HG03469 (cell line): ENCODE measurements around the gene RIPK4.
"Not testable (repeated sequence)": the region's sequence is repeated elsewhere in the genome, so short reads cannot be mapped to it uniquely, and the experiment has no call there.

Experiments
- ATAC-seq: cut with Tn5 transposase; IDR thresholded peaks from one replicate; pipeline ENCODE4 v1.9.1; 2021; ENCODE audit warnings: mild to moderate bottlenecking, moderate library complexity, moderate number of reproducible peaks; ENCODE audit not compliant: unreplicated experiment

RIPK4 gene

DNA sequence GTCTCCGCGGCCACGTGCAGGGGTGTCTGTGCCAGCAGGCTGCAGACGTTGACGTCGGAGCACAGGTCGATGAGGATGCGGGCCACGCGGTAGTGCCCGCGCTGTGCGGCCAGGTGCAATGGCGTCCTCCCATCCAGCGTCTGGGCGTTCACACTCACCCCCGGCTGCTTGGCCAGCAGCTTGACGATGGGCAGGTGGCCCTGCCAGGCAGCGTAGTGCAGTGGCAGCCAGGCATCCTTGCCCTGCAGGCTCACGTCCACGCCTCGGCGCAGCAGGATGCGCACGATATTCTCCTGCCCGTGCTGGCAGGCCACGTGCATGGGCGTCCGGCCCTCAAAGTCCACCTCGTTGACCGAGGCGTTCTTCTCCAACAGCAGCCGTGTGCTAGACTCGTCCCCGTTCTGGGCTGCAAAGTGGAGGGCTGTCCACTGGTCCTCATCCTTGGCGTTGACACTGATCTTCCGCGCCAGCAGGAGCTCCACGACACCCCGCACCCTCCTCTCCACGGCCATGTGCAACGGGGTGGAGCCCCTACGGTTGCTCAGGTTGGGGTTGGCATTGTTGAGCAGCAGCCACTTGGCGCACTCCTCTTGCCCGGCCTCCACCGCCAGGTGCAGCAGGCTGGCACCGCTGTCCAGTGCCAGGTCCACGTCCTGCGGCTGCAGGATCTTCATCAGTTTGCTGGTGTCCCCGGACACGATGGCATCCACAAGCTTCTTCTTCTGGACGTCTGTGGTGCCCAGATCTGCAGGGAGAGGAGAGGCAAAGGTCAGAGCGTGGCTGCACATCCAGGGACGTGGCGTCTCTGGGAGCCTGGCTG, 25.4 kb downstream of the RIPK4 start:
- ATAC-seq = no peak

DNA sequence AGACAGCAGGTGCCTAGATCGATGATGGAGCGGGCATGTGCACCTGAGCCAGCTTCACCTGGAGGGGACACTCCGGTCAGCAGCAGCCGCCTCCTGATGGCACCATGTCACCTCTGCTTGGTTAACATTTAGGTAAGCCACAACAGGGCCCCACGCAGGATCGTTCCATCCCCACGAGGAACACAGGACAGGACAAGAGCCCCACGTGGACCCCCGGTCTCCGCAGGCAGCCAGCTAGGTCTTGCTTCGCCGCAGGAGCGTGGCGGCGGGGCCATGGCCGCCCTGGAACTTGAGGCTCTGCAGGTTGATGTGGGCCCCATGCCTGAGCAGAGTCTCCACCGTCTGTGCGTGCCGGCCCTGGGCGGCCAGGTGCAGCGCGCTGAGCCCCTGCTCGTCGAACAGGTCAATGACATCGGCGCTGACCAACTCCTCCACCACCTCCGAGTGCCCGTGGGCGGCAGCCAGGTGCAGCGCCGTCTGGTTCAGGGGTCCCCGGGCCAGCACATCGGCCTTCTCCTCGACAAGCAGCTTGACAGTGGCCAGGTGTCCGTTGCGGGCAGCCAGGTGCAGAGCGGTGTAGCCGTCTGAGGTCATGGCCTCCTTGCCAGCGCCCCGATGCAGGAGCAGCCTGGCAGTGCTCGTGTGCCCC, 26.1 kb downstream of the RIPK4 start:
- no peak for ATAC-seq

DNA sequence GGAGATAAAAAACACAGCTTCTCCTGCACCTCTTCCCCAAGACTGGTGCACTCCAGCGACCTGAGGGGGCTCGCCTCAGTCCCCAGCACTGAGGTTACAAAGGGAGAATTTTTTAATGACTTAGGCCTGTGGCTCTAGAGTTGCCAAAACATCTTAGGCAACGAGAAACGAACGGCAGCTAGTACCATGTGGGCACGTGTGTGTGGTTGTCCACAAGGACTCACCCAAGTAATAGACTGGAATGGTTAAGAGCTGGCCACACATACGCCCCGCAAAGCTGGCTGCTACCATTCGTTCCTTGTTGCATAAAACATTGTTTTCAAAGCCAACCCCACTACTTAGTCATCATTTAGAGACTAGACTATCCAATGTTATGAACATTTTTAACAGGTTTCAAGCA, 26.9 kb downstream of the RIPK4 start:
- ATAC-seq = no peak

DNA sequence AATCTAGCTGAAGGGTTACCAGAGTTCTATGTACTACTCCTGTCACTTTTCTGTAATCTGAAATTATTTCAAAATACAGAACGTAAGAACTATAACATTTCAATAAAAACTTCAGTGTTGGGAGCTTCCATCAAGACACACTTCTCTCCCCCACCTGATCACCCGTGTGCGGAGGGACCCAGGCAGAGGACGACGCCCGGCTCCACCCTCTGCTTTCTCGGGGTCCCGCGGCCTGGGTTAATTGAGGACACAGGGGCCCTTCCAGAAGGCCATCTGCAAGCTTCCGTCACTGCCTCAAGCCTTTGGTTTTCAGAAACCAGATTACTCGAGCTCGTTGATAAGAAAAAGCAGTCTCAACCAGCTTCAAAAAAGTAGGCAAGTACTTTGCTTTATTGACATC, 27.8 kb downstream of the RIPK4 start:
- no peak for ATAC-seq

DNA sequence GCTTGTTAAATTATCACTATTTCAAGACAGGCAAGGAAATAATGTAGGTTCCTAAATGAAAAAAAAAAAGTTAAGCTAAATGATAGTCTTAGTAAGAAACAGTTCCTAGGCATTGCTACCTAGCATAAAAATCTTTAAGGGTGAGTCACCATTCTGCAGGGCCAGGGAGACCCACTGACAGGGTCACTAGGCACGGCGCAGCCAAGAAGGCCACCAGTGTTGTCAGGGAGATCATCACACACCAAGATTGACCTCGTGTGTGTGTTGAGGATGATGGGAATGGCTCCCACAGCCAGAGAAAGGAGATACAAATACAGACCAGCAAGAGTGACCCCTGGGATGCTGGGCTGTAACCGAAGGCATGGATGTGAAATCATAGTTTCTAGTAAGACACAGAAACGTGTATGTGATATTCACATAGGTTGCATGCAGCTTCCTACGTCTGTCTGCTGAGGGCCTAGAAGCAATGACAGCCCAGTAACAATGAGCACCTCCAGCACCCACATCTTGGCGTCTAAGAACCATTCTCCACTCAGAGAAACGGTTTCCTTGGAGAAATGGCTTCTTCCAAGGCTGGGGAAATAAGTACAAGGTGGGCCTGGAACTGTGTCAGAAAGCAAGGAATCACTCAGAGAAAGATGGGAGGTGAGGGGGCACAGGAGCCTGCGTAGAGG, 29.1 kb downstream of the RIPK4 start:
- ATAC-seq = no peak

DNA sequence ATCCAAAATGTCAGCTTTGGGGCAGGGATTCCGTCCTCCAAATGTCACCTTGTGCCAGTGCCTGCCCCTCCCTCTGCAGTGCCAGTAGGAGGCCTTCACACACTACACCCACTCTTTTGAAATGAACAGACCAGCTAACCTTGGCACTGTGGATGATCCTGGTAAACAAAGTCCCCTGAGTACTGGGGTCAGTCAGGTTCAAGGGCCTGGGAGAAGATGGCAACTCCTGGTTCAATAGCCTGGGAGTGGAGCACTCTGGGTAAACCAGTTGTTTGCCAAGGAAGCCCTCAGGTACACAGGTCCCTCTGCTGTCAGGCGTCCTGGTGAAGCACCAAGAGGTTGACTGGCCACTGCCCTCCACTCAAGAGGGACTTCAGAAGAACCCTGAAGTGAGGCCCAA, 30.4 kb downstream of the RIPK4 start:
- no peak for ATAC-seq

DNA sequence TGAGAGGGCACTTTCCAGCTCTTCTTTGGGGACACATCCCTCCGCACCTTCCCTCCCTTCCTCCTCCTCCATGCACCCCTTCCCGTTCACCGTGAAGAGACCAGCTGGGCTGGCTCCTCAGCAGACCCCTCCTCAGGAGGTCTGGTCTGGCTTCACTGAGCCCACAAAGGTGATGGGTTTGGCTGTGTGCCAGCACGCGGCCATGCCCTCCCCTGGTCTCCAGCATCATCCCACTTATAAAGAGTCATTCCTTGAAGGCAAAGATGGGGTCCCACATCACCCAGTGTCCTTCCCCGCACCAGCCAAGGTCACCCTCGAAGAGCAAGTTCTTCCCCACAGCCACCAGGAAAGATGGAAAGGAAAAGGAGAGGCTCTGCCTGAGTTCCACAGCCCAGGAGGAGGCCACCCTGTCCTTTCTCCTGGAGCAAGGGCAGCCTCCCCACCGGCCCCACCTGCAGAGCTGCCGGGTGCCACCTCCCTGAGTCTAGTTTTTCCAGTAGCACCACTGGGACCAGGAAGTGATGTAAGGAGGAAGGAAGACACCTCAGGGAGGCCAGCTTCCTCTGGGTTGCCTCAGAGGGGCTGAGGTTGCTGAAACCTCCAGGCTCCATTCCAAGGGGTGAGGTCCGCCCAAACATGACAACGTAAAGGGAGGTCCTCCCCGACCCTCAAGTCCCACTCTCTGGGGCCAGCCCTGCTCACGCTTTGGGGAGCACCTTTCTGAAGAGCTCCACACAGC, 32.7 kb downstream of the RIPK4 start:
- ATAC-seq = no peak

DNA sequence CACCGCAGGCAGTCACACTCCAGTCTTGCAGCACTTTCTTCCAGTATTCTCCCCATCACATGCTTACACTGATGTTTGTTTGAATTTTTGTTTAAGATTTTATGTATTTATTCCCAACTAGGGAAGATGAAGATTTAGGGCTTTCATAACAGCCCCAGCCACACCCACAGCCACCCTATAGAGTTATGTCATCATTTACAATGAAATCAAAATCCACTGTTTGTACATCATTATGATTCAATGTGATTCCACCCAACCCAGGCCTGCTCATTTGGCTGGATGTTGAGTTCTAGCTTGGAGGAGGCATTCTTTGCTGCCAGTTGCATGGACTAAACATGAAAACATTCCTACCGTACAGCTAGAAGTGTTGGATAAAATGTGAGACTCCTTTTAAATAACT, 35.8 kb downstream of the RIPK4 start:
- no peak for ATAC-seq

DNA sequence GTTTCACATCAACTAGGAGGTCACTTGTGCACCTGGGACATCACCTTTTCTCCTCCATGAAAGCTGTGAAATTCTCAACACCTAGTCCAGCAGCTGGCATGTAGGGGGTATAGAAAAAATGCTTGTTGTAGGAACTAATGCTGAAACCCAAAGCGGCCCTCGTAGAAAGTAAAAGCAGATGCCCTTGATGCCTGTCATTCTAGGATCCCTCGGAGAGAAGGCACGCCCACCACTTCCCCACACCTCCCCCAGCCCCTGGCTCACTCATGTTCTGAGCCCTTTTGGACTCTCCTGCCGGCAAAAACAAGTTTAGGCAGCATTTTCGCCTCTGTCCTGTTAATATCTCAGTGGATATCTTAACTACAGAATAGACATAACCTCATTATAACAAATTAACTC, 36.5 kb downstream of the RIPK4 start:
- no peak for ATAC-seq

DNA sequence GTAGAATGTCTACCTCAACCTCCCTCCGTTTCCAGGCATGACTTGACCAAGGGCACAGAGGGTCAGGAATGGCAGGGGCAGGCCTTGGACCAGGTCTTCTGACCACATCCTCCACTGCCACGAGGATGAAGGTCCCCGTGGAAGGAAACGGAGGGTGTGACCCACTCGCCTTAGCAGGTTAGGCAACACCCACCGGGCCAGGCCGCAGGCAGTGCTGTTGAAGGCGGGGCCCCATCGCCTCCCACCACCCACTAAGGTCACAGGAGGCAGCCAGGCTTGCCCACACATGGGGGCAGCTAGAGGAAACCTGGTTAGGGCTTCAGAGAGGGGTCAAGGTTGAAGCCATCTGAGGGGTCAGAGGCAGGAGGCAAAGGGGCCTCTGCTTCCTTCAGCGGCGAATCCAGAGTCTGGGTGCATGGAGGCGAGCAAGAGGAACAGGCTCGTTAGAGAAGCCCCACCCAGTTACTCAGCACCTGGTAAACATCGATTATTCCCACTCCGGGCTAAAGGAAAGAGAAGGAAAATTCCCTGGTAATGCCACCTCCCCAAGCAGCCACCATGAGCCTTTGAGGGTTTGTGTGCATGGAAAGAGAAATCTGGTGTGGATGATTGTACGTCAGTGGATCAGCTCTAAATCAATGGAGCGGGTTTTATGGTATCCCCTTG, 37.0 kb downstream of the RIPK4 start:
- ATAC-seq = no peak

DNA sequence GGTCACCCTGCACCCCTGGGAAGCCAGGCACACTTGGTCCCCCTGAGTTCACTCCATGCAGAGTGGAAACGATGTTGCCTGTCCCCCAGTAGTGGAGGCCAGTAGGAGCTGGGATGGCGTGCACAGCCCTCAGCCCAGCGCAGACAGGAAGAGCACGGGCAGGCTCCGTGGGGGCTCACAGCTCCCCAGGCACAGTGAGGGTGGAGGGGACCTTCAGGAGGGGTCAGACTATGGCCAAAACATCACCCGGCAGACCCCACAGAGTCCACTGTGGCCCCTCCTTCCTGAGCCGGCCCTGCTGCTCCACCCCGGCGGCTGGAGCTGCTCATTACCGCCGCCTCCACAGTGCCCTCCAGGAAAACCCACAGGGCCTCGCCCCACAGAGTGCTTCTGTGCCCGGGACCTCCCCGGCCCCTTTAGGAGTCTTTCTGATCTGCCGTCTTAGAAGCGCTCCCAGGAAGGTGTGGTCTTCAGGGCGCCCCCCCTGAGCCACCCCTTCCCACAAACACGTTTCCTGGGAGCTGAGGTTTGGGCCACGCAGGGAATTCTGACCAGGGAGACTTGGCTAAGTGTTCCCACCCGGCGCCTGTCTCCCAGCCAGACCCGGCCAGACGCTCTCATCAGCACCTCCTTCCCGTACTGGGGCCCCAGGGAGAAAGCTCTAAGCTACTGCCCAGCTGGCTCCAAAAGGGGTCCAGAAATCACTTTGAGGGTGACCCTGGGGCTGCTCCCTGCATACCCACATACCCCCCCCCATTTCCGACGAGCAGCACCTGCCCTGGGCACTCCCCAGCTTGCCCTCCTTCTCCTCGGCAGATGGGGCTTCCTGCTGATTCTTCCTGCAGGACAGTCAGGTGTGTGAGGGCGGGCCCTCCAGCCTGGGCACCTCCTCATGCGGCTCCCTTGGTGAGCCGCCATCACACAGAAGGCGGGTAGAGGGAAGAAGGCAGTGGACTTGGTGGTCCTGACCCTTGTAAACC, 38.8 kb downstream of the RIPK4 start:
- ATAC-seq = no peak

DNA sequence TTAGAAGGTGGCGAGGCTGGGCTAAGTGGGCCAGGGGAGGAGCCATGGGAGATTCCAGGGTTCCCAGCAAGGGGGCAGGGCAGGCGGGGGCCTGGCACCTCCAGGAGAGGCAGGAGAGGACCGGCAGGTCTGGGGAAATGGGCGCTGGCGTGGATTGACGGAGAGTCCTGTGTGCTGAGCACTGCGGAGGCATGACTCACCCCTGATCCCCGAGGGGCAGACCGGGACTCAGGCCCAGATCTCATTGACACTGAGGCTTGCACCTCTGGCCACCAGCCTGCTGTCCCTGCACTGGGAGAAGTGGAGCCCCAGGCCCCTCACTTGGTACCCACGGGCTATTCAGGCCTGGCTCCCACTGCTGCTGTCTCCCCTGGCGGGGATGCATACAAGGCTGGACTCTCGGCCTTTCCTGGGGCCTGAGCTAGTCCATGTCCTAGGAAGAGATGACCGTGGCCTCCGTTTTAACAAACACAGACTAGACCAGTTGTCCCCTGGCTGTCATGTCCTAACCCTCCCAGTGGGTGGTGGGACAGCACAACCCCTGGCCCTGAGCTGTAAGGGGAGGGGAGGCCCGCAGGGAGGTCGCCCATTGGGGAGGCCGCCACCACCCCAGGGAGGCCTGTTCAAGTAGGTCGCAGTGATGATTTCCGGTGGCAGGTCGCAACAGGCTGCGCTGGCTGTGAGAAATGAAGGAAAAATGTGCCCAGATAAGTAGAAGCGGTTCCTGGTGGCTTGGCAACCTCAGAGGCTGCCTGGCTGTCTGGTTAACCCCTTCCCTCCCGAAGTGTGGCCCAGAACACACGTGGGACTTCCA, 39.7 kb downstream of the RIPK4 start:
- ATAC-seq = no peak

DNA sequence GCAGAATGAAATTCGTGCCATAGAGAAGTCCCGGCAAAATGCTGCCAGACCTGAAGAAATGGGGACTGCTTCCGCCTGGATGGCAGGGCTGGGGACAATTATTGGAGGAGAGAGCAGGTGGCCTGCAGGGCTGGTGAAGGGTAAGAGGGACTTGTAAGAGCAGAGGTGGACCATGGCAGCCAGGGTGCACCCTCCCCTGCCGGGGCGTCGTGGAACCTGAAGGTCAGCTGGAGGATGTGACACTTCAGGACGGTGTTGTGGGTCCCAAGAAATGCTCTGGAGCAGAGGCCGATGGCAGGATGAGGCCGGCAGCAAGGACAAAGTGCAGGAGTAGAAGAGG, 40.3 kb downstream of the RIPK4 start:
- ATAC-seq = no peak

DNA sequence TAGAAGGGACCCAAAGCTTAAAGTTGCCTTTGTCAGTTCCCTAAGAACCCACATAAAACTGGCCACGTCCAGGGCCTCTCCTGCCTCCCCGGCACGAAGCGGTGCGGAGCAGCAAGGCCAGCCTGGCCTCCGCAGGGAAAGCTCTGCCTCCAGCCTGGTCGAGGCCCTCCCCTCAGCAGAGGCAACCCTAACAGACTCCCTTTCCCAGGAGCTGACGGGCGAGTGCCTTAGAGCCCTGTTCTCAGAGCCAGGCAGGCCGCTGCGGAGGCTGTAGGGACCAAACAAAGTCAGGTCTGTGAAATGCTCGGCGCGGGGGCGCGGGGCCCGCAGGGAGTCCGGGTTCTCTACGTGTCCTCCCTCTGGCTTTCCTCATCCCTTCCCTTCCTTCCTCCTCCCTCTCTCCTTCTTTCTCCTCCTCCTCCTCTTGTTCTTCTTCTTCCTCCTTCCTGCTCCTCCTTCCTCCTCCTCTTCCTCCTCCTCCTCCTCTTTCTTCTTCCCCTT, 40.7 kb downstream of the RIPK4 start:
- ATAC-seq = no peak

DNA sequence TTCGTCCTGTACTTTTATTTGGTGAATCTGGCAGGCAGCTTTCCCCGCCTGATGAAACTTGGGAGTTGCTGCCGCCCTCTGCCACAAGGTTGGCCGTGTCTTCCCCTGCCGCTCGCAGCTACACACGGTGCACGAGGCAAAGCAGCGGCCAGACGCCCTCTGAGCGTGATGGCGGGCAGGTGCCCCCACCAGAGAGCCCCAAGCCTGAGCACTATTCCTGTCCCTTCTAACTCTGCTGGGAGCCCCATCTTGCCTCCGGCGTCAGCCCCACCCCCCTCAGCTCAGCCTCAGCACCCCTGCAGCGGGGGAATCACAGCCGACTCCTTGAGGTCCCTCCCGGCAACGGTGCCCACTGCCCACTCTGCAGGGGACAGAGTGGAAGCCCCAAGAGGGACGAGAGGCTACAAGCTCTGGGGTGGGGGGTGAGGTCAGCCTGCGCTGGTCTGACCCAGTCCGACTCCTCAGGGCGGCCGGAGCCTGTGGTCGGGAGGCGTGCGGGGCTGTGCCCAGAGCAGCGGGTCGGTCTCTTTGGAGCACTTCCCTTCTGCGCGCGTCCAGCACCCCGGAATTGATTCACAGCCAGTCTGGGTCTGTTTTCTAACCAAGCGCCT, 41.3 kb downstream of the RIPK4 start:
- ATAC-seq = no peak

DNA sequence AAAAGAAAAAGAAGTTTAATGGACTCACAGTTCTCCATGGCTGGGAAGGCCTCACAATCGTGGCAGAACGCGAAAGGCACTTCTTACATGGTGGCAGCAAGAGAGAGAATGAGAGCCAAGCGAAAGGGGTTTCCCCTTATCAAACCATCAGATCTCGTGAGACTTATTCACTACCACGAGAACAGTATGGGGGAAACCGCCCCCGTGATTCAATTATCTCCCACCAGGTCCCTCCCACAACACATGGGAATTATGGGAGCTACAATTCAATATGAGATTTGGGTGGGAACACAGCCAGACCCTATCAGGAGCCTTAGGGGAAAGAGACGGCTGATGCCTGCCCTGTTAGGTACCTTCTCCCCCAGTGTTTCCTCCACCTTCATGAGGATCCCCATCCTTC, 43.0 kb downstream of the RIPK4 start:
- not testable (repeated sequence) for ATAC-seq

DNA sequence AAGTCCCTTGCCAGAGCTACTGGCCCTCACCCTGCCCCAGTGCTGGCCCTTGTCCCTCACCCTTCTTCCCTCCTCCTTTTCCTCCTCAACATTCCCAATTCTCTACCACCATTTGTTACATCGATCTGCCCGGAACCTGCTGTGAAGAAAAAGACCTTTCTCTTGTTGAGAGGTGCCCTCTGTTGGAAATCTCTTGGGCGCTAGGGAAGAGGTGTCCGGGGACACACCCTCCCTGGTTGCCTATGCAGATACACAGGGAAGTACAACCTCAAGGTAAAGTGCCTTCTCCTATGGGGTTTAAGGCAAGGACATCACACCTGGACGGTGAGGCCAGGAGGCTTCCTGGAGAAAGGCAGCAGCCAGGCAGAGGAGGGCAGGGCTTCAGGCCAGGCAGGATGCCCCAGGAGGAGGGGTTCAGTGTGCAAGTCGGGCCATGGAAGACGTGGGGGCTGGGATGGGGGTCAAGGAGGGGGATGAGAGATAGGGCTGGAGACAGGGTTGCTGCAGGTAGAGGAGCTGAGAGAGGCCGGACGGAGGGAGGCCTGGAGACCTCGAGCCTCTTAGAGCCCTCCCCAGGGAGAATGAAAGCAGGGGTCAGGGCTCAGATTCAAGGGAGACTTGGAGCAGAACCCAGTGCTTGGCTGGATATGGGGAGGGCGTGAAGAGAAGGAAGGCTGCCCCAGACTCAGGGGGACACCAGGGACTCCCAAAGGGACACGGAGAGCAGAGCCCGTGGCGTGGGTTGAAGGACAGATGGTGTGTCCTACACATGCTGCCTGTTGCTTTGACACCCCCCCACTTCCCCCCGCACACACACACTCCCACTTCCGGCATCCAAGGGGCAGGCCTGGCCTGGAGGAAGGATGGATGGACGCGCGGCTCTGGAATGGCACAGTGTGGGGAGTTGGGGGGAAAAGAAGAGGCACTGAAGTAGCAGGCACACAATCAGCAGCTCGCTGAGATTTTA, 44.5 kb downstream of the RIPK4 start:
- ATAC-seq = no peak
